ENCODE results near the gene RNF5.
"Not testable (repeated sequence)": the region's sequence is repeated elsewhere in the genome, so short reads cannot be mapped to it uniquely, and the experiment has no call there.

Gene RNF5

DNA sequence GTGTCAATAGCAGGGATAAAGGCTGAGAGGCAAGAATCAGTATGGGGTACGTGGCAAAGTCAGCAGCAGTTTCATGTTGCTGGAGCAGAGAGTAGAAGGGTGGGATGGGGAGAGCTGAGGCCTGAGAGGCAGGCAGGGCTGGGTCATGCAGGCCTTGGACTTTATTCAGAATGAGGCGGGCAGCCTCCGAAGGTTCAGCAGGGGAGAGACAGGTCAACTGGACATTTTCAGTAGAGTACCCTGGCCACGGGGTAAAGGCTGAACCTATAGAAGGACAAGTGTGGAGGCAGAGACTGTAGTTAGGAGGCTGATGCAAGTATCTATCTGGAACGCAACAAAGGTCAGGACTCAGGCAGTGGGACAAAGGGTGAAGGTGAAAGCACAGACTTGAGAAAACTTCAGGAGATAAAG, 32.0 kb downstream of the RNF5 start:
- no peak for DNase-seq (ENCODE audit: low spot score)

DNA sequence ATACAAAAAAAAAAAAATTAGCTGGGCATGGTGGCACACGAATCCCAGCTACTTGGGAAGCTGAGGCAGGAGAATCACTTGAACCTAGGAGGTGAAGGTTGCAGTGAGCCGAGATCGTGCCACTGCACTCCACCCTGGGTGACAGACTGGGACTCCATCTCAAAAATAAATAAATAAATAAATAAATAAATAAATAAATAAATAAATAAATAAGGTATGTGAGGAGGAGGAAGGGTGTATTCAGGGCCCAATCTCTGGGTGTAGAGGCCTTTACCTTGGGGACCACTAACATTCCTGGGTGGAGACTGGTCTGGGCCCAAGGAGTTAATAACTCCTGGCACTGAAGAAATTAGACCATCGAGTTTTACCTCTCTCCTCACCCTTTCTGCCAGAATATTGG, 33.2 kb downstream of the RNF5 start:
- not testable (repeated sequence) for DNase-seq (ENCODE audit: low spot score)

DNA sequence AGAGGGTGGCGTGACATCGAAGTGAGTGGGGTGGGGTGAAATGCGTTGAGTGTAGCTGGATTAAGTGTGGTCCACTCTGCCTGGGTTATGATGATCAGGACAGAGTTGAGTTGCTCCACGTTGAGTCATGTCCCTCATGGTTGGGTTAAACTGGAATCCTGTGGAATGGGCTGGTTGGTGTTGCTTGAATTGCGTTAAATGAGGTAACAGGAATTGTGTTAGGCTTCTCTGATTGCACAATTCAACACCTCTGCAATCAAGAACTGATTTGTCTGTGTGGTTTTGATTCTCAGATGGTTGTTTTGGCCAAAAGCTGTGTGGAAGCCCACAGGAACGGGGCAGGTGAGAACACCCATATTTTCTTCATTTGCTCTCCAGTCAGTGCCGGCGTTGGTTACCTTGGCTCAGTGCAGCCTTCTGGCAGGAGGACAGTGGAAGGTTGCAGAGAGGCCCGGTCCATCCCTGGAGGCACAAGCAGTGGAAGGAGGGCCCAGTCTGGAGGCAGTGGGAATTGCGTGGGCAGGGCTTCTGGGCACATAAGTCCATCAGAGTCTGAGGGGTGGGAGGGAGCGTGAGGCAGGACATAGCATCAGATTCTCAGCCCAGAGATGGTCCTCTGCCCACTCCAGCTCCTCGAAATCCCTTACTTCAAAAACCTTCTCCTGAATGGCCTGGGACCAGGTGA, 34.0 kb downstream of the RNF5 start:
- DNase-seq (ENCODE audit: low spot score) = no peak

DNA sequence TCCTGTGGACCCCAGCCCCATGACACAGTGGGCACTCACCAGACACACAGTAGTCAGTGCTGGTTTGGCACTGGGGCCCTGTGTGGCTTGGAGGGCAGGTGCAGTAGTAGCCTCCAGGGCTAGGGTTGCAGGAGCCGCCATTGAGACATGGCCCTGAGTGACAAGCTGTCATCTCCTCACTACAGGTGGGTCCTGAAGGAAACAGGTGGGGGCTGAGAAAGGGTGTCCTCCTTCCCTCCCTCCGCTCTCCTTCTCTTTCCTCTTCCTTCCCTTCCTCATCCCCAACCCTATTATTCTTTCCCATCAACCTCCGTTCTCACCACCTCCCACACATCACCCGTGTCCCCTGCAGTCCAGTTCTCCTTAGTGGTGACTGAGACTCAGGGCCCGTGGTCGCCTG, 35.4 kb downstream of the RNF5 start:
- DNase-seq (ENCODE audit: low spot score) = no peak

DNA sequence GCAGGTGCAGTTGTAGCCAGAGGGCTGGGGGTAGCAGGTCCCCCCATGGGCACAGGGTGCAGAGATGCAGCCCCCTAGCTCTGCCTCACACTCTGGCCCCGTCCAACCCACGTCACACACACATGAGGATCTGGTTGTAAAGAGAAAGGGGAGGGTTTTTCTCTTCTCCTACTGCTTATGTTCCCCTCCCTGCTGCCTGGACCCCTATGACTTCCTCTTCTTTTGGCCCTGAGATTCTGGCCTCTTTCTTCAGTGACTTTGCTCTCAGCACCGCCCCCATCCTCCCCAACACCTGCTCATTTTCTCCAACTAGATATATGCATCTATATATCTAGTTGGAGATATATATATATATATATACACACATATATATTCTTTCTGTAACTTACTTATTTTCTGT, 35.9 kb downstream of the RNF5 start:
- no peak for DNase-seq (ENCODE audit: low spot score)

DNA sequence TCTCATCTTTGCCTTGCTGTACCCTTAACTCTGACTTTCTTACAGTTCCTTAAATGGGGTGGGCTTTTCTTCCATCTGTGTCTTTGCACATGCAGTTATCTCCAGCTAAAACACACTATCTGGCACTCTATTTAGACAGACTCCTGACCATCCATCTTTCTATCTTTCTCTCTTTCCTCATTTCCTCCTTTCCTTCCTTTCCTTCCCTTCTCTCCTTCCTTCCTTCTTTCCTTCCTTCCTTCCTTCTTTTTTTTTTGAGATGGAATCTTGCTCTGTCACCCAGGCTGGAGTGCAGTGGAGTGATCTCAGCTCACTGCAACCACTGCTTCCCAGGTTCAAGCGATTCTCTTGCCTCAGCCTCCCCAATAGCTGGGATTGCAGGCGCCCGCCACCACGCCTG, 37.4 kb downstream of the RNF5 start:
- DNase-seq (ENCODE audit: low spot score) = no peak

DNA sequence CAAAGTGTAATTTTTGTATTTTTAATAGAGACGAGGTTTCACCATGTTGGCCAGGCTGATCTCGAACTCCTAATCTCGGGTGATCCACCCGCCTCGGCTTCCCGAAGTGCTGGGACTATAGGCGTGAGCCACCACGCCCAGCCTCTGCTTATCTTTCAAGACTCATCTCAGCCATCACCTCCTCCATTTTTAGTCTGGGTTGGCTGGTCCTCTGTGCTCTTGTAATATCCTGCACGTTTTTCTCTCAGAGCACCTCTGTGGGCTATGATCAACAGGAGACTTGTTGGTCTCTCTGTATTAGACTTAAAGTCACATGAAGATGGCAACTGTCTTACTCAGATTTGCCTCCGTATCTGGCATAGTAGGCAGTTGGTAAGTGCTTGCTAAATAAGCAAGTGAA, 38.1 kb downstream of the RNF5 start:
- DNase-seq (ENCODE audit: low spot score) = no peak

DNA sequence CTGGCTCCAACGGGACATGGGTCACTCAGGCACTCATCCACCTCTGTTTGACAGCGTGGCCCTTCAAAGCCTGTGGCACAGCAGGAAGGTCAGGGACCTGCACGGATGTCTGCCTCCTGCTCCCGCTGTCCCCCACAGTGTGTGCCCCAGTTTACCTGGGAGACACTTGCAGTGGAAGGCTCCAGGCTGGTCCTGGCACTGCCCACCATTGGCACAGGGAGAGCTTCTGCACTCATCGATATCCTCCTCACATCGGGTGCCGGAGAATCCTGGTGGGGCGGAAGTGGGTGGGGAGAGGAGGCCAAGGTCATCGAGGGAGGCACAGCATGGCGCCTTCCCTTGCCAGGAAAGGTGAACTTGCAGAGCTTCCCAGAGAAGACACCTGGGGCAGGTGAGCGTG, 38.8 kb downstream of the RNF5 start:
- no peak for DNase-seq (ENCODE audit: low spot score)

DNA sequence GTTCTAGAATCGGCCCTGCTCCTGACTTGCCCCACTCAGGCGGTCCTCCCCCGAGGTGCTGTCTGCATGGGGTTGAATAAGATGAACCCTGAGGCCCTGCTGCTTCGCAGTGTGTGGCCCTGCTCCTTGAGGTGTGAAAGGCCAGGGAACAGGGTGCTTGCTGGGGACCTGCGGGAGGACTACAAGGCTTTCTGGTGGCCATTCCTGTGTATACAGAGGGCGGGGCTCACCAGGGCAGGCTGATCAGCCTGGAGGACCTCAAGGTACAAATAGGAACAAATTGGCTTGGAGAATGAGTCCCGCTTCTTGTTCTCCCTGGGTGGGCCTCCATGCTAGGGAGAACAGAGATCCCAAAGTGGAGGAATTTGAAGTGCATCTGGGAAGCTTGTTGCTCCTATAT, 40.0 kb downstream of the RNF5 start:
- DNase-seq (ENCODE audit: low spot score) = no peak

DNA sequence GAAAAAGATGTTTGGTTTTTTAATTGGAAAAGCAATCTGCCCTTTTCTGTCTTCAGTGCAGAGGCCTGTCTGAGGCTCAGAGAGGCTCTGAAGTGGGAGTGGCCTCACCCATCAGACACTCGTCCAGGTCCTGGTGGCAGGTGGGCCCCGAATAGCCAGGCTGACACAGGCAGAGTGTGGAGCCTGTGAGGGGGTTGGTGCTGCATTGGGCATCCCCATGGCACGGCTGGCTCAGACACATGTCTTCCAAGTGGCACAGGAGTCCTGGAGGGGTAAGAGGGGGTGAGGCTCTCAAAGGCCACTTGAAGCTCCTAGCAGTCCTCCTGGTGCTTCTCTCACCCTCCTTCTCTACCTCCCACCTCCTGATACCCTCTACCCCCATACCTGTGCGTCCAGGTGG, 41.8 kb downstream of the RNF5 start:
- no peak for DNase-seq (ENCODE audit: low spot score)

DNA sequence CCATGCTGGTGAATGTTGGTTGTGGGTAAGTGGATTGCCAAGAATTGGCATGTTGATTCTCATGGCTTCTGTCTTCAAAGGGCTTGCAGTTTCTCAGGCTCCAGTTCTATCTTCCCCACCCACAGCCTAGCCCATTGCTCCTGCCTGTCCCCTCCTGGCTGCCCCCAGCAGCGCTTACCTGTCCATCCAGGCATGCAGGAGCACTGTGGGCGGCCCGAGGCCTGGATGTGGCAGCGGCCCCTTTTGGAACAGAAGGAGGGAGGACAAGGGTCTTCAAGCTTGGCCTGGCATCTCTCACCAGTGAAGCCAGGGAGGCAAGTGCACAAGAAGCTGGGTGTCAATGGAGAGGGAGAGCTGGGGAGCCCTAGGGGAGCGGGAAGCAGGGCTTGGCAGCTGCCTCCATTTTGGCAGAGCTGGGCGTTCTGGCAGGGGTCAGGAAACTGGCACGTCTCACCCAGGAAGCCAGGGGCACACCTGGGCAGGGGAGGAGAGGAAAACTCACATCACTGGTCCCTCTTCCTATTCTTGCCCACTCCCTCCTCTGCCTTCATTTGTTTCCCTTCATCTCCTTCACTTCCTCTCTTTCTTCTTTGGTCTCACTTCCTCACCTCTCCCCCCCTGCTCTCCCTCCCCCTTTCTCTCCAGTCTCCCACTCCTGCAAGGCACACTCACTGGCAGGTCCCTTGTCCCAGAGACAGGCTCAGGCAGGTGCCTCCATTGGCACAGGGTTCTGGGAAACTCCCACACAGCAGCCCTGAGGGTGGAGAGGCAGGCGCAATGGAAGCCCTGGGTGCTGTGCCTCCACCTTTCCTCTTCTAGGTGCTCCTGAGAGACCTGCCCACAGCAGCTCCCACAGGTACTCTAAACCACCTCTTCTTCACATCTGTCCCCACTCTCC, 44.4 kb downstream of the RNF5 start:
- DNase-seq (ENCODE audit: low spot score) = no peak

DNA sequence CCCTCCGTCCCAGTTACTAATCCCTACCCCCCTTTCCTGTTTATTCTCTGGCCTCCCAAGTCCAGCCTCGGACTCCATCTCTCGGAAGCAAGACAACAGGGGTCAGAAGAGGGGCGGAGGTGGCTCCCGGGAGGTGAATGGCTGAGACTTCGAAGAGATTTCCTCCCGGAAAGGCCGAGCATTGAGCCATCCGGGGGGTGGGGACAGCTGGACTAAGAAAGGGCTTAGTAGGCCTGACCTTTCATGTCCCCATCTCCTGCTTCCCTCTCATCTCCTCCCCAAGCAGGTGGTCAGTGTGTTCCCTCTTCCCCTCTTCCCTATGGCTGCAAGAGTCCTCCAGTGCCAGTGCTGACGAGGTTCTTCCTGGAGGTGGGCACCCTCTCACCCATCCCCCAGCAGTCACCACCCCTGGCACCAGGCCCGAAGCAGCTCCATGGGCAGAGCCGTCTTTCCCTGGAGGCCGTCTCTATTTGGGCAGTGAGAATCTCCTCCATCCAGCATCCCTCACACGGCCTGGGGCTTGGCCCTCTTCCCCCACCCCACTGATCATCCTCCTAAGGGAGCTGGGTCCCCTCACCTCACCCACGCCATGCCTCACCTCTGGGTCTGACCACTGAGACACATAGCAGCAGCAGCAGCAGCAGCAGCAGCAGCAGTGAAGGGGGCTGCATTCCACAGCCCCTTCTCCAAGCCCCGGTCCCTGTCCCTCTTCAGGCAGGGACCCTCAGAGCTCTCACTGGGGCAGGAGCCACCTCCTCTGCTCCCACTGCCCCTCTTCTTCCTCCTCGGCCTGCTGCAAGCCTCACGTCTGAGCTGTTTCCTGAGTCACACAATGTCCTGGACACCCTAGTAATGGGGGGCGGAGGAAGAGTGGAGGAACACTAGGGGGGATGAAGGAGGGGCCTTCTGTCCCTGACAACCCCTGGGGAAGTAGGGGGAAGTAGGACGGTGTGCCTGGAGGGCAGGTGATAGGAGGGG, 45.3 kb downstream of the RNF5 start, which contains the start of gene NOTCH4:
Gene NOTCH4, minus strand, starts transcription at position 810 of the 978 bp plus-strand sequence. Its CDS starts 139 bp downstream, at position 671.
- DNase-seq (ENCODE audit: low spot score) = no peak

DNA sequence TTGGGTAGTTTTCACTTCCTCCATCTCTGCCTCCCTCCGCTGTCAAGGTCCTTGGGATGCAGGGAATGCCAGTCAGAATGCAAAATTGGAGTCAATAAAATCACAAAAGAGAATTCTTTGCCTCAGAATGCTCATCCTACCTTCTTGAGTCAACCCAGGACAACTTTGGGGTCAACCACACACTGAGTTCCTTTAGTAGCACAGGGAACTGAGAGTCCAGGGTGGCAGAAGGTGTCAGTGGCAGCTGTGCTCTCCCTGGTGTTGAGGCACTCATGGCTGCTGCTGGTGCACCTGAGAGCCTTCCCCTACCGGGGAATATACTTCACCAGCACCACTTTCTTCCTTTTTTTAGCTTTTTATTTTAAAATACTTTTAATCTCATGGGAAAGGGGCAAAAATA, 46.5 kb downstream of the RNF5 start:
- no peak for DNase-seq (ENCODE audit: low spot score)

DNA sequence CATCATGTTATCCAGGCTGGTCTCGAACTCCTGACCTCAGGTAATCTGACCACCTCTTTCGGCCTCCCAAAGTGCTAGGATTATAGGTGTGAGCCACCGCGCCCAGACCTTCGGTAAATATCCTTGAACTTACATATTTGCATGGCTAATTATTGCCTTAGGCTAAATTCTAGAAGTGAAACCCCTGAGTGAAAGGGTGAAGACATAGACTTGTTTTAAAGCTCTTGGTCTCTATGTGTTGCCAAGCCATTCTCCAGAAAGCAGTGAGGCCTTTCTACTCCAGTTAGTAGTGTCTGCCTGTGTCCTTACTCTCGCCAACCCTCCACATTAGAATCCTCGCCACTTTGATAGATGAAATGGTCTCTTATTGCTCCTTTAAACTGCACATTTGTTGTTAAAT, 48.2 kb downstream of the RNF5 start:
- no peak for DNase-seq (ENCODE audit: low spot score)
